LNCaP clone FGC (cell line): ENCODE data around the gene PDE8A.
A peak's percentile ranks its signal among the peaks of the same experiment; 100 is the strongest.

Experiments used
- DNase-seq: peaks from one replicate; pipeline ENCODE4 v3.0.0-alpha.2; 2011; ENCODE audit warnings: low read depth
- H3K4me3 ChIP-seq: 2 replicates; pipeline ENCODE4 v1.5.1; 2011; ENCODE audit warnings: mild to moderate bottlenecking, low read depth, low read length, control low read depth
- TF ChIP-seq, protein P1 (sequence below): IDR thresholded peaks from 2 replicates; pipeline ENCODE4 v1.5.1; 2012; ENCODE audit warnings: mild to moderate bottlenecking; ENCODE audit not compliant: control insufficient read depth, insufficient read depth; ENCODE audit errors: extremely low read depth

PDE8A gene

GRCh38 chr15:85000189-85000864 lies 18.7 kb downstream of the PDE8A start:
- H3K4me3 ChIP-seq: no peak overlapping the region
- TF ChIP-seq, protein P1, sequence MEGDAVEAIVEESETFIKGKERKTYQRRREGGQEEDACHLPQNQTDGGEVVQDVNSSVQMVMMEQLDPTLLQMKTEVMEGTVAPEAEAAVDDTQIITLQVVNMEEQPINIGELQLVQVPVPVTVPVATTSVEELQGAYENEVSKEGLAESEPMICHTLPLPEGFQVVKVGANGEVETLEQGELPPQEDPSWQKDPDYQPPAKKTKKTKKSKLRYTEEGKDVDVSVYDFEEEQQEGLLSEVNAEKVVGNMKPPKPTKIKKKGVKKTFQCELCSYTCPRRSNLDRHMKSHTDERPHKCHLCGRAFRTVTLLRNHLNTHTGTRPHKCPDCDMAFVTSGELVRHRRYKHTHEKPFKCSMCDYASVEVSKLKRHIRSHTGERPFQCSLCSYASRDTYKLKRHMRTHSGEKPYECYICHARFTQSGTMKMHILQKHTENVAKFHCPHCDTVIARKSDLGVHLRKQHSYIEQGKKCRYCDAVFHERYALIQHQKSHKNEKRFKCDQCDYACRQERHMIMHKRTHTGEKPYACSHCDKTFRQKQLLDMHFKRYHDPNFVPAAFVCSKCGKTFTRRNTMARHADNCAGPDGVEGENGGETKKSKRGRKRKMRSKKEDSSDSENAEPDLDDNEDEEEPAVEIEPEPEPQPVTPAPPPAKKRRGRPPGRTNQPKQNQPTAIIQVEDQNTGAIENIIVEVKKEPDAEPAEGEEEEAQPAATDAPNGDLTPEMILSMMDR: no peak
- peak; percentile 66 for DNase-seq

GRCh38 chr15:85000937-85001336 lies 19.3 kb downstream of the PDE8A start:
- H3K4me3 ChIP-seq: no peak overlapping the region
- TF ChIP-seq, protein P1: no peak
- no peak for DNase-seq

- TF ChIP-seq, protein P1: no peak
- no peak overlapping the region for H3K4me3 ChIP-seq
- DNase-seq: no peak
Measured at GRCh38 chr15:85002517-85002916, 20.9 kb downstream of the PDE8A start.

GRCh38 chr15:85003593-85004312 lies 22.1 kb downstream of the PDE8A start:
- no peak overlapping the region for H3K4me3 ChIP-seq
- no peak for DNase-seq
- TF ChIP-seq, protein P1: no peak

DNA sequence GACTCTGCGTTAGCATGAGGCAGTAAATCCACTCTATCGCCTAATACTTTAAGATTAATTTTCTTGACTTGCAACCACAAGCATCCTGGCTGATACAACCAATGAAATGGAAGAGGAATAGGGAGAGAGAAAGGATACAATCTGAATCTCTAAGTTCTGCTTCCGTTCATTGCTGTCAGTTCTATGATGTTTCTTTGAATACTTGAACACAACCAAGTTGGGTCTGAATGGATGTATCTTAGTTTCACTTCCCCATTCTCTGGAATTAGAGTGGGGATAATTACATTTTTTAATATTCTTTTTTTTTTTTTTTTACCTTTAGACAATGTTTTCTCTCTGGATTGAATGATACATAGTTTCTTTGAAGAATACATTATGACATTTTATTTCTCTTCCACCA lies 22.9 kb downstream of the PDE8A start:
- DNase-seq: no peak
- H3K4me3 ChIP-seq: no peak overlapping the region
- TF ChIP-seq, protein P1: no peak

DNA sequence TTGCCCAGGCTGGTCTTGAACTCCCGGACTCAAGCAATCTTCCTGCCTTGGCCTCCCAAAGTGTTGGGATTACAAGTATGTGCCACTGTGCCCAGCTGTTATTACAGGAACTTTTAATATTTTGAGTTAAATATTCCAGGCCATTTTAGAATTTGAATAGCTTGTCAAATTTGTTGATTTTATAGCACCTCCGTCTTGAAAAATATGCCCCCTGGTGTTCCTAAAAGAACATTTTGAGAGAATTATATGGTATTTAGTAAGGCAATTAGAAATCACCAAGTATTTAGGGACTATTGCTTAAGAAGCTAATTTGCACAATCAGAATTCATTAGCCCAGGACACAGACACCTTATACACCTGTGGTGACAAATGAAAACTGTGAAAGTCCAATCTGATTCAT lies 23.7 kb downstream of the PDE8A start:
- TF ChIP-seq, protein P1: no peak
- no peak overlapping the region for H3K4me3 ChIP-seq
- DNase-seq: no peak
